Fibroblast of lung (primary cell): ENCODE measurements around the gene TECPR2. TPM values are rescaled to one million over a fixed set of nuclear protein-coding genes. Genes with fewer than 3 reads are reported as not detected.

Experiments
- DNase-seq, 2 donors: peaks; one replicate each; pipeline versions ENCODE4 v3.0.0 to v3.0.0-alpha.2; 2010; ENCODE audit warnings: low read depth in 2 of 2
- H2AFZ ChIP-seq: 2 replicates; pipeline ENCODE4 v1.5.1; 2012; ENCODE audit warnings: low read length, control low read depth, inconsistent platforms
- H3K27ac ChIP-seq: 2 replicates; pipeline ENCODE4 v1.5.1; 2011; ENCODE audit warnings: low read length, control low read depth; ENCODE audit not compliant: insufficient read depth
- H3K27me3 ChIP-seq: 2 replicates; pipeline ENCODE4 v1.5.1; 2011; ENCODE audit warnings: mild to moderate bottlenecking, low read length; ENCODE audit not compliant: control insufficient read depth, insufficient read depth
- H3K36me3 ChIP-seq: 2 replicates; pipeline ENCODE4 v1.5.1; 2011; ENCODE audit warnings: low read length; ENCODE audit not compliant: control insufficient read depth, insufficient read depth
- H3K4me1 ChIP-seq: 2 replicates; pipeline ENCODE4 v1.5.1; 2011; ENCODE audit warnings: low read length; ENCODE audit not compliant: control insufficient read depth, insufficient read depth; ENCODE audit errors: extremely low read depth
- H3K4me2 ChIP-seq: 2 replicates; pipeline ENCODE4 v1.5.1; 2011; ENCODE audit warnings: low read length, control low read depth; ENCODE audit not compliant: insufficient read depth; ENCODE audit errors: extremely low read depth
- H3K4me3 ChIP-seq, 4 experiments: fragments of 200-600 bp in 1 of 4; sonication (generic) in 1 of 4; replicated peaks in 1 of 4; 2 replicates each; pipeline ENCODE4 v1.5.1; 2011 to 2016; ENCODE audit warnings: low read length in 4 of 4, low read depth in 3 of 4, mild to moderate bottlenecking in 3 of 4, control low read depth in 2 of 4, inconsistent platforms in 1 of 4, mixed read lengths in 1 of 4; ENCODE audit not compliant: insufficient read depth in 1 of 4; ENCODE audit errors: control extremely low read depth in 1 of 4
- H3K79me2 ChIP-seq: 2 replicates; pipeline ENCODE4 v1.5.1; 2012; ENCODE audit warnings: mild to moderate bottlenecking, low read length, inconsistent platforms; ENCODE audit not compliant: control insufficient read depth, insufficient read depth
- H3K9ac ChIP-seq: 2 replicates; pipeline ENCODE4 v1.5.1; 2011; ENCODE audit warnings: mild to moderate bottlenecking, low read length, control low read depth; ENCODE audit not compliant: insufficient read depth
- H3K9me3 ChIP-seq: 2 replicates; pipeline ENCODE4 v1.5.1; 2012; ENCODE audit warnings: low read depth, low read length; ENCODE audit not compliant: control insufficient read depth, insufficient read depth
- H4K20me1 ChIP-seq: 2 replicates; pipeline ENCODE4 v1.5.1; 2011; ENCODE audit warnings: low read length; ENCODE audit not compliant: control insufficient read depth, insufficient read depth; ENCODE audit errors: extremely low read depth
- EZH2 ChIP-seq: IDR thresholded peaks from 2 replicates; pipeline ENCODE4 v1.5.1; 2012; ENCODE audit warnings: low read length, control low read depth, mild to moderate bottlenecking; ENCODE audit errors: missing control alignments
- polyA plus RNA-seq, 2 donors: library from polyadenylated mRNA; depleted of rRNA in 1 of 2; stranded (reverse) in 1 of 2; unstranded in 1 of 2; fragments of >200 nt; gene quantifications; 2 replicates each; pipeline ENCODE4 v1.2.1, GENCODE V29; 2011 to 2012; ENCODE audit warnings: missing spikeins in 1 of 2
- total RNA-seq: library from RNA; depleted of rRNA; stranded (reverse); fragments of >200 nt; gene quantifications from 2 replicates; pipeline ENCODE4 v1.2.1, GENCODE V29; 2014
- TF ChIP-seq, protein P1 (sequence below), 2 donors: IDR thresholded peaks in 1 of 2; conservative IDR thresholded peaks in 1 of 2; 1 replicate in 1 of 2; 2 replicates in 1 of 2; pipeline ENCODE4 v1.5.1; 2011 to 2012; ENCODE audit warnings: low read length in 2 of 2, control low read depth in 1 of 2, inconsistent platforms in 1 of 2, low read depth in 1 of 2, mild to moderate bottlenecking in 1 of 2

TECPR2 gene
- total and polyA plus RNA-seq, 2 donors (not counting 1 experiment from before 2014, with no cell fraction given) = 9.2 to 17.8 TPM

DNA sequence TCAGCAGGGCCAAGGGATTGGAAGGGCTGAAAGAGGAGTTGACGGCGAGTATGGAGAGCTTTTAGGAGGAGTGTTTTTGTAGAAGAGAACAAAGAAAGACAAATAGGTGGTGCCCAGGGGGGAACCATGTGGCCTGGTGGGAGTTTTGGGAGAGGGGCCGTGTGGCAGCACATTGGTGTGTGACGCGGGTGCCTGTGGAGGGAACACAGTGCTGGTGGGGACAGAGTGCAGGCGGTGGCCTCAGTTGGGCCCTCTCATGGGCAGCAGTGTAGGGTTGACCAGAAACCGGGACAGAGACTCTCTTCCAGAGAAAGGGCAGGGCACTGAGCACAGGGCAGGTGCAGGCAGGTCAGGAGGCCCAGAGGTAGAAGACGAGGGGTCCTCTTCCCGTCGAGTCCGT is 56.5 kb downstream of the TECPR2 start:
- H3K9ac ChIP-seq = no peak overlapping the region
- peaks cover 2% of the 10 kb centered on the region for H3K36me3 ChIP-seq
- H3K27me3 ChIP-seq = no peaks in the 10 kb centered on the region
- no peaks in the 10 kb centered on the region for H3K4me1 ChIP-seq
- H4K20me1 ChIP-seq = no peaks in the 10 kb centered on the region
- H3K4me2 ChIP-seq = no peak overlapping the region
- no peaks in the 10 kb centered on the region for H3K79me2 ChIP-seq
- H3K4me3 ChIP-seq = no peak overlapping the region
- H3K27ac ChIP-seq = no peak overlapping the region
- no peak for TF ChIP-seq EZH2
- TF ChIP-seq, protein P1, sequence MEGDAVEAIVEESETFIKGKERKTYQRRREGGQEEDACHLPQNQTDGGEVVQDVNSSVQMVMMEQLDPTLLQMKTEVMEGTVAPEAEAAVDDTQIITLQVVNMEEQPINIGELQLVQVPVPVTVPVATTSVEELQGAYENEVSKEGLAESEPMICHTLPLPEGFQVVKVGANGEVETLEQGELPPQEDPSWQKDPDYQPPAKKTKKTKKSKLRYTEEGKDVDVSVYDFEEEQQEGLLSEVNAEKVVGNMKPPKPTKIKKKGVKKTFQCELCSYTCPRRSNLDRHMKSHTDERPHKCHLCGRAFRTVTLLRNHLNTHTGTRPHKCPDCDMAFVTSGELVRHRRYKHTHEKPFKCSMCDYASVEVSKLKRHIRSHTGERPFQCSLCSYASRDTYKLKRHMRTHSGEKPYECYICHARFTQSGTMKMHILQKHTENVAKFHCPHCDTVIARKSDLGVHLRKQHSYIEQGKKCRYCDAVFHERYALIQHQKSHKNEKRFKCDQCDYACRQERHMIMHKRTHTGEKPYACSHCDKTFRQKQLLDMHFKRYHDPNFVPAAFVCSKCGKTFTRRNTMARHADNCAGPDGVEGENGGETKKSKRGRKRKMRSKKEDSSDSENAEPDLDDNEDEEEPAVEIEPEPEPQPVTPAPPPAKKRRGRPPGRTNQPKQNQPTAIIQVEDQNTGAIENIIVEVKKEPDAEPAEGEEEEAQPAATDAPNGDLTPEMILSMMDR (conservative IDR thresholded peaks at IDR 0.05 in 1 of 2, IDR thresholded peaks at IDR 0.05 in 1 of 2; ENCODE audit: low read depth in 1 of 2, low read length in 2 of 2) = no peak
- no peaks in the 10 kb centered on the region for H3K9me3 ChIP-seq
- H2AFZ ChIP-seq = no peak overlapping the region
- DNase-seq = no peak

DNA sequence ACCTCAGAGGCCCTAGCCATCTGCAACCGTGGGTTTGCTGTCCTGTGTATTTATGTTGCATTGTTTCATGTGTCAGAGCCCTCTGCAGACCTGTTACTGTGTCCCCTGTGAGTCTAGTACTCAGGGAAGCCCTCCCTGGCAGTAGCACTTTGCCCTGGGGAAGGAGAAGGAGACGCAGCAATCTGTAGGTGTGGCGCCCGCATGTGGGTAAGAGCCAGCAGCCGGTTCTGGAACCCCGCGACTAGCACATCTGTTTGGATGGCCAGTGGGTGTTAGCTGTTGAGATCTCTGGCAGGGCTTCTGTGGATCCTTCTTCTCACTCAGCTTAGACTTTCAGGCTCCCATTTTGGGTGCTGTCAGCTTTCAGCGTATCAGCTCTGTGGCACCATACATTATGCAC is 57.0 kb downstream of the TECPR2 start:
- TF ChIP-seq, protein P1 (conservative IDR thresholded peaks at IDR 0.05 in 1 of 2, IDR thresholded peaks at IDR 0.05 in 1 of 2; ENCODE audit: low read depth in 1 of 2, low read length in 2 of 2) = no peak
- no peak for TF ChIP-seq EZH2
- Histone ChIP-seq H4K20me1 (no peaks in the 10 kb centered on the region), H2AFZ (no peak overlapping the region), H3K27ac (no peak overlapping the region), H3K4me2 (no peak overlapping the region), H3K9me3 (no peaks in the 10 kb centered on the region), H3K36me3 (peaks cover 2% of the 10 kb centered on the region), H3K9ac (no peak overlapping the region), H3K27me3 (no peaks in the 10 kb centered on the region), H3K79me2 (no peaks in the 10 kb centered on the region), H3K4me1 (no peaks in the 10 kb centered on the region), H3K4me3 (no peak overlapping the region)
- DNase-seq = no peak

DNA sequence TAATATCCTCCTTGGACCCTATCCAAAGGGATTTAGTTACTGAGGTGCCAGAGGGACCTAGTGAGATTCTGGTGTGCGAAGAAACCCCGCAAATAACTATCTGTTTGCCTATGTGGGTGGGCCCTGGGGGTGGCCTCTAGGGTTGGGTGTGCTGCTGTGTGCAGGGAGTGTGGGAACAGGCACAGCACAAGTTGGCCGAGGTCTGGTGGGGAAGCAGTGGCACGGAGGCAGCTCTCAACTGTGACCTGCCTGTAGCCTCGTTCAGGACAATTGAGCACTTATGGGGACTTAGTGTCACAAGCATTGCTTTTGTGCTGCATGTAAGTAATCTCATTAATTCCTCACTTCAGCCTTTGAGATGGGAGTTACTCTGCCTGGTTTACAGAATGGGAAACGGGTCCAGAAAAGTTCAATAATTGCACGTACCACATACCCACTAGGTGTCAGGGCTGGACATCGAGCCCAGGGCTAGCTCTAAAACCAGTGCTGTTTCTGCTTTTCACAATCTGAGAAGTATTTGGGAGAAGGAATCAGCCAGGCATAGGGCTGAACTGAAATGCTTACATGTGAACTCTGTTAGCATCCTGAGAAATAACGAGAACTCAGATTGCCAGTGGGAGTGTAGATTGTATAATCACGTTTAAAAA is 58.8 kb downstream of the TECPR2 start:
- no peak for DNase-seq

More for the DNA sequence above, 58.8 kb downstream of the TECPR2 start:
- Histone ChIP-seq H4K20me1 (no peaks in the 10 kb centered on the region), H3K4me2 (no peak overlapping the region), H3K36me3 (no peaks in the 10 kb centered on the region), H3K9me3 (no peaks in the 10 kb centered on the region), H3K9ac (no peak overlapping the region), H3K79me2 (no peaks in the 10 kb centered on the region), H3K27me3 (no peaks in the 10 kb centered on the region), H3K4me3 (no peak overlapping the region), H3K27ac (no peak overlapping the region), H2AFZ (no peak overlapping the region), H3K4me1 (no peaks in the 10 kb centered on the region)
- TF ChIP-seq EZH2 = no peak
- TF ChIP-seq, protein P1 (conservative IDR thresholded peaks at IDR 0.05 in 1 of 2, IDR thresholded peaks at IDR 0.05 in 1 of 2; ENCODE audit: low read depth in 1 of 2, low read length in 2 of 2) = no peak
